NAMALWA (cell line): ENCODE data around the gene KCNA3.
A peak's percentile ranks its signal among the peaks of the same experiment; 100 is the strongest.

Source experiments
- DNase-seq: peaks from one replicate; pipeline ENCODE4 v3.0.0-alpha.2; 2015; ENCODE audit warnings: low spot score

The KCNA3 gene

GRCh38 chr1:110674337-110675059, at the start of gene KCNA3:
Gene KCNA3, minus strand, starts transcription at chr1:110674940. Its CDS starts 131 bp downstream, at chr1:110674809.
- DNase-seq = peak; percentile 67

DNA sequence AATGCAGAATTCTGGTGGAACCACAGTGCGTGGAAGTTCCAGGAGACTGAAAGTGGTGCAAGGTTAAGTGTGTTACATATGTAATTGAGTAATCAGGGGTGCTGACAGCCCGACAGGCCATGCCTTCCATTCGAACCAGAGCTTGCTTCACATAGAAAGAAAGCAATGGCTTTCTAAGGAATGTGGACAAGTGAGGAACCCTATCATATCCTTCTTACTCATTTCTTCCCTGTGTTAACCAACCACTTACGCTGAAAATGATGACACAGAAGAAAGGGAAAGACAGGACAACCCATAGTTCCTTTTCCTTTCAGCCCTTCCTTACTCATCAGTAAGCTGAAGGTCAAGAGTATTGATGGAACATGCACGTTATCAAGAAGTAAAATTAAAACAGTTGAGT, 48.1 kb upstream of the KCNA3 start:
- DNase-seq = no peak

DNA sequence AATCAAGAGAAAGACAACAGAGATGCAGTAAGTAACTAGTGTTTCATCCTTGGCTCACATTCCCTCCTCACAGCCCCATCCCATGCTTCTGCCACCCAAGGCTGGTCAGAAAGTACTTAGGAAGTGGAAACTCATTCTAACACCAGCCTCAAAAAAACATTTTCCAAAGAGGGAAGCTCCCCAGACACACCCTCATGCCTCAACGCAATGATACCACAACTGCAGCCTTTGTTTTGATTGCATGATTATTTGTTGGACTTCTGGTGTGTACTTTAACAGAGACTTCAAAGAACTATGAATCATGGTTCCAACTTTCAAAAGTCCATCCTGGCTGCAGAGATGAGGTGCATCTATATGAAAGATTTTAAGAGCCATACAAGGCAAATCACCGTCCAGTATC, 45.2 kb upstream of the KCNA3 start:
- no peak for DNase-seq

DNA sequence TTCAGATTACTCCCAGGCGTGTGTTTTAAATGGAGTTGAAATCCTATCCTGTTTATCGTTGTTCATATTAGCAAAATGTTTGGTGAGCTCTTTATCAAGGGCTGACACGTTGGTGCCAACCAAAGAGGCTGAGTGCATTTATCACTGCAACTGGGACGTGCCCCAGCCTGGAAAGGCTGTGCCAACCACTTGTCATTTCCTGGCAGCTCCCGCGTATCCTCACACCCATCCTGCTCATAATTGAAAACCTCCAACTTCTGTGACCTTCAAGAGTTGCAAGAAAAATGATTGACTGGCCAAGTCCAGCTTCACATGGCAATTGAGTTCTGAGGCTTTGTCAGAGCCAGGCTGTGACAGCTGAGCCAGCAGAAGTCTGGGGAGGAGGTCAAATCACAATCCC, 43.7 kb upstream of the KCNA3 start:
- no peak for DNase-seq

DNA sequence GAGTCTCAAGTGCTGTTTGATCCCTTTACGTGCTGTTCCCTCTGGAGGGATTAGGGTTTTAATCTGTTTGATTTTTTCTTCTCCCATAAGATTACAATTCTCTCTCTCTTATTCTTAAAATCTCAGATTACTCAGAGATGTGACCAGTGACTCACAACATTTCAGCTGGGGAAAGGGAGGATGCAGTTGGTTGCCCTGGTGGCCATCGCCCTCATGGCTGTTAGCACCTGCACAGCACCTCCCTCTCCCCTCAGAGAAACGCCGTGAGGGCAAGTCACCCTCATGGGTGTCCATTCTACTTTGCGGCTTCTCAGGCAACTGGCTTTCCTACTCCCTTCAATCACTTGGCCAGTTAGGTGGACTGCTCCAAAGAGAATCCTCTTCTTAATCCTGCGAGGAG, 42.4 kb upstream of the KCNA3 start:
- no peak for DNase-seq

- DNase-seq = no peak
Measured at GRCh38 chr1:110714374-110714995, 39.7 kb upstream of the KCNA3 start.

DNA sequence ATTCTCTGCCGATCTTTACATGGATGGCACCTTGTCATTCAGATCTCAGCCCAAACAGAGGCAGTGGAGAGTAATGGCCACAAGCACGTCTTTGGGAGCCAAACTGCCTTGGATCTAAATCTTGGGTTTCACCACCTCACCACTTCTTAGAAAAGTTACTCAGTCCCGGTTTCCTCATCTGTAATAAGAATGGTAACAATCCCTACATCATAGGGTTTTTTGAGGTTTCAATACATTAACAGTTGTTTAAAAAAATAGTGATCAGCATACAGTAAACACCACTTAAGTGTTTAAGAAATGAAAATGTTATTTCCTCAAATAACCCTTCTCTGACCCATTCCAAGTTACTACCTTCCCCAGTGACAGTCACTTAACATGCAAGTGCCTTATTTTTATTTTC, 38.5 kb upstream of the KCNA3 start:
- no peak for DNase-seq

DNA sequence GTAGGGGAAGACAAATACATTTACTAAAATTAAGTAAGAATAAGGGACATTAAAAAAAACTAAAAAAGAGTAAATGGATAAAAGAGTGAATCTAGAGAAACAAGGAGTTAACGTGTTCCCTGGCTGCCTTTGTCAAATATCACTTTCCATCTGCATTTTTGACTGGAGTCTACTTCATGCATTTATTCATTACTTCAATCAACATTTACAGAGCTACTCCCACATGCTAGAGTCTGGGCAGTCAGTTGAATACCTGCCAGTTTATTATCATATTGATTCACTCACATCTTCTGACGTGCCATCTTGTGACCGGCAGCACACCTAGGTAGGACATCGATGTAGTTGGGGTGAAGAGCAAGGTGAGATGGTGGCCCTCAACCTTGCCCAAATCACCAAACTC, 35.6 kb upstream of the KCNA3 start:
- DNase-seq = no peak

DNA sequence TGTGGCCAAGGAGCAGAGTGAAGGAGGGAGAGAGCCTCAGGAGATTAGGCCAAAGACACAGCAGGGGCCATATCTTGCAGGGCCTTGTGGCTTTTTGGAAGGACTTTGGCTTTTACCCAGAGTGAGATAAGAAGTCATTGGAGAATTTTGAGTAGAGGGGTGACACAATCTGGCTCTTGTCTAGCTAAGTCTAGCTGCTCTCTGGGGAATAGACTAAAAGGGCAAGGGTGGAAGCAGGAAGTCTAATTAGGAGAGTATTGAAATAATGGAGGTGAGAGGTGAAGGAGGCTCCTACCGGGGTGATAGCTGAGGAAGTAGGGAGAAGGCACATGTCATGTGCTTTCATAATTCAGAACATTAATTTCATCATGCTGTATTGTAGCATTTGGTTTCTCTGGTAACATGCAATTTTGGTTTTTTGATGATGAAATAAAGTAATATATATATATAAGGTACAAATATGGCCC, 34.3 kb upstream of the KCNA3 start:
- no peak for DNase-seq

DNA sequence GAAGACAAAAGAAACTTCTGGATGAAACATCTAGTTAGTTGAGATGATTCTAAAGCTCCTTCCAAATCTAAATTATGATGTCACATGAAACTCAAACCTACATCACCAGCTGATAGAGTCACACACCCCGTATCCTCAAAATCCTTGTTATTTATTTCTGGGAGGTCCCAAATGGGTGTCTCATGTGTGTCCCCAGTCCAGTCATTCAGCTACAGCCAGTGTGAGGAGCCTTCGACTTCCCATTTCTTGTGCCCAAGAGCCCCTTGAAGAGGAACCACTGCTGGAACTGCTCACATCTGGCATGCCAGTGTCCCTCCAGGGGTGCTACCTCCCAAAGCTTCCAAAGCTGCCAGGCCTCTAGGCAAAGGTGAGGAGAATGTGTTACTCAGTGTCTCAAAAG, 32.5 kb upstream of the KCNA3 start:
- DNase-seq = no peak

DNA sequence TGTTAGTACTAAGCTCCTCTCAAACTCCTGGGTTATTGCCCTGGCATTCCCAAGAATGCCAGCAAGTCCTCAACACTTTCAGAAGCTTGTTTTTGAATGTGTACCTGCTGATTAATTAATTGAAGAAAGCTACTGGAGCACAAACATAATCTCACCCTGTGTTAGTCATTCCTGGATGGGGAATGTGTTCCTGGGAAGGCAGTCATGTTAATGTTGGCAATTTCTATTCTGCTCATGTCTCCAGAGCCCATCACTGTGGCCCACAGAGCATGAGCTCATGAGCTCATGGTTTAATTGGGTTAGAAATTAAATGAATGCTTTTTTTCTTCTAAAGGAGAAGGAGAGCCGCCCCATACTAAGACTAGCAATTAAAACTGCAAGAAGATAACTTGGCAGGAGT, 31.9 kb upstream of the KCNA3 start:
- no peak for DNase-seq

DNA sequence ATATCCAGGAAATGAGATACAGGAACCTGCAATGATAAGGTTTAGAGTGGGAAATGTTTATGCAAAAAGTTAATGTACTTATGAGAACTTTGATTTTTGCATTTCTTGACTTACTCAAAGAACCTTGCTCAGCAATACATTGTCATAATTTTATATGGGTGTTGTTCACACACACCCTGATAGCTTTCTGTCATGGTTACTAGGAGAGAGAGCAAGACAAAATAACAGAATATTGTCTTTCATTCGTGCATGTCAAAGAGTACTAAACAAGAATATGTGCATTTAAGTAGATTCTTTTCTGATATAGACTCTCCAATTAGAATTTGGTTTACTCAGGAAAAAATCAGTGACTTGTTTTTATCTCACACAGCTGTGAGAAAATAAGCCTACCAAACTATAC, 27.5 kb upstream of the KCNA3 start:
- DNase-seq = no peak

DNA sequence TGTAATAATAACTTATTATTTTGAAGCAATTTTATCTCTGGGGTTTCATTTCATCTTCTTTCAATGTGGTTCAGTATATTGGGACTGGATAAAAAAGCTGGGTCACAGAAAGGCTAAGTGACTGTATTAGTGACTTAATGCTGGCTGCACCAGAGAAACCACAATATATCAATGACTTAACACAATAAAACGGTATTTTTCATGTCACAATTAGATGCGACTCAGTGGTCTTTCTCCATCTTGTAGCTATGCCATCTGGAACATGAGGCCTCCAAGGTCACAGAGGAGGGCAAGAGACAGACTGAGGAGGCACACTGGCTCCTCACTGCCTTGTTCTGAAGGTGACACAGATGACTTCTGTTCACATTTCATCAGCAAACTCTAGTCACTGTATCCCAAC, 26.0 kb upstream of the KCNA3 start:
- DNase-seq = no peak

GRCh38 chr1:110697606-110698005, 22.9 kb upstream of the KCNA3 start:
- no peak for DNase-seq

DNA sequence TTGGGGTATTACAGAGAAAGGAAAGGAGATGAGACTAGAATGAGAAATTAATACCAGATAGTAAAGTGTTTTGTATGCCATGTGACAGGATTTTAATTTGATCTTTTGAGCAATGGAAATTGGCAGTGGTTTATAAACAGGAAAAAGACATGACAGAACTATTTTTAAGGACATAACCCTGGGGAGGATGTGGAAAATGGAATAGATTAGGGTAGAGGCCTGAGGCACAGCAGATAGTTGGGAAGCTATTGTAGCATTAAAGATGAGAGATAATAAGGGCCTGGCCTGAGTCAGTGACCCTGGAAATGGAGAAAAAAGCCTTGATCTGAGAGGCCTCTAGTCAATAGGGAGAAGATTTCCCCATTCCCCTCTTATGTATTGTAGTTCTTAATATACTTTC, 22.1 kb upstream of the KCNA3 start:
- no peak for DNase-seq

DNA sequence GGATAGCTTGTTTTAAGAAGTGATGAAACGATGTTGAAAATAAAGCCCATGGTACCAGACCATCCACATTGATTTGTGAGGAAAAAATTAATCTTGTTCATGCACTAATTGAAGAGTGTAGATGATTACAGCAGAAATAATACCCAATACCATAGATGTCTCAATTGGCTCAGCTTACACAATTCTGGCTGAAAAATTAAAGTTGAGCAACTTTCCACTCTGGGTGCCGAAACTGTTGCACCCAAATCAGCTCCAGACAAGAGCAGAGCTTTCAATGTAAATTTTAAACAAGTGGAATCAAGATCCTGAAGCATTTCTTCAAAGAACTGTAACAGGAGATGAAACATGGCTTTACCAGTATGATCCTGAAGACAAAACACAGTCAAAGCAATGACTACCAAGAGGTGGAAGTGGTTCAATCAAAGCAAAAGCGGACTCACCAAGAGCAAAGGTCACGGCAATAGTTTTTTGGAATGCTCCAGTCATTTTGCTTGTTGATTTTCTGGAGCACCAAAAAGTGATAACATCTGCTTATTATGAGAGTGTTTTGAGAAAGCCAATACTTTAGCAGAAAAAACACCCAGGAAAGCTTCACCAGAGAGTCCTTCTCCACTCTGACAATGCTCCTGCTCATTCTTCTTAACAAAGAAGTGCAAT, 16.1 kb upstream of the KCNA3 start:
- DNase-seq = no peak

- no peak for DNase-seq
Measured at GRCh38 chr1:110689868-110690267, 15.1 kb upstream of the KCNA3 start.

DNA sequence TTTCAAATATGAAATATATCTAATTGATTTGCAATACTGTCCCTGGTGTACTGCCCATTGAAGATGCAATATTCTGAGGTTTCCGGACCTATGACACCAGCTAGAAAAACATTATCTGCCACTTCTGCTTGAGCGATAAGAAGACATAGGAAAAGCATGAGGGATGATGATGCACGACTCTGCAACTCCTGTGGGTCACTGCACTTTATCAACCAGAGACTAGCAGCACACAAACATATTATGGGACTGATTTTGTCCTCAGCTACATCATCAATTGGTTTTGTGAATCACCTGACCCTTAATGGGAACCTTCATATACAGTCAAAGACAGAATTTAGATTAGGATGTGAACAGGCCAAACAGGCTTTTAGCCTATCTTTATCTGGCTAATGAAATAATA, 13.8 kb upstream of the KCNA3 start:
- DNase-seq = no peak

DNA sequence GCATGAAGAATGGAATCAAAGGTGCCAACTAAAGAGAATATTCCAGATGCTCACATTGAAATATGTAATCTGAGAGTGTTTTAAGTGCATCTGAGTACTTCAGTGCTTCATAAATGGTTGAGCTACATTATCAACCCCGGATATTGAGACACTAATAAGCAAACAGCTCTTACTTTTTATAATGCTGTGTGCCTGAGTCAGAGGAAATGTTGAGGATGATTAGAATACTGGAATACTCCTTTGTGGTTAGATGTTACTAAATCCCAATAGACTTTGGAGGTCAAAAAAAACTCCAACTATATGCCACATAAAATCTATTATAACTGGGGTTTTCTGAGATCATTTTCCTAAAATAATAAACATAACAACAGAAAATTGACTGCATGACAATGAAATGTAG, 12.5 kb upstream of the KCNA3 start:
- no peak for DNase-seq

DNA sequence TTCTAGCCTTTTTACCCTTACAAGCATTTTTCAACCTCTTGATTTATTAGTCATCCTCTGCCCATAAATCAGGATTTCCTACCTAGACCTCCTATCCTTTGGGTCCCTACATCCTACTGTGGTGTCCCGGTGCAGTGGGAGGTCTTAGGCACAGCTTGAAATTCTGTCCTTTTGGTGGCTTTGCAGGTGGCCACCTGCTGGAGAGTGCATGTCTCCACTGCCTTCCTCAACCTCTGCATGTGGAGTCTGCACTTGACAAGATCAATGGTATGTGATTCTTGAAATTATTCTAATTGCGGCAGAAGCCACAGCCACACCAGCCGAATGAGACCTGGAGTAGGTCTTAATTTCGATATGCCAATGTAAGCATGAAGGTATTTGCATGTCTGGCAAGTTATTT, 11.4 kb upstream of the KCNA3 start:
- DNase-seq = no peak

DNA sequence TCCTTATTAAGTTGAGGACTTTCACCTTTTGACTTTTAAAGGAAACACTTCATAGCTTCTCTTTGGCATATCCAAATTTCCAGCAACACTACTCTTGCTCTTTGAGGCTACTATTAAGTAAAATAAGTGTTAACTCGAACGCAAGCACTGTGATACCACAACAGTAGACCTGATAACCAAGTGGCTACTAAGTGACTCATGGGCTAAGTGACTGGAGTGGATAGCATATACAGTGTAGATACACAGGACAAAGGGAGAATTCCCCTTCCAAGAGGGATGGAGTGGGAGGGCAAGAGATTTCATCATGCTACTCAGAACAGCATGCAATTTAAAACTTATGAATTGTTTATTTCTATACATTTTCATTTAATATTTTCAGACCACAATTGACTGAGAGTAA, 9.8 kb upstream of the KCNA3 start:
- DNase-seq = no peak

GRCh38 chr1:110682898-110683297, 8.2 kb upstream of the KCNA3 start:
- DNase-seq = no peak

DNA sequence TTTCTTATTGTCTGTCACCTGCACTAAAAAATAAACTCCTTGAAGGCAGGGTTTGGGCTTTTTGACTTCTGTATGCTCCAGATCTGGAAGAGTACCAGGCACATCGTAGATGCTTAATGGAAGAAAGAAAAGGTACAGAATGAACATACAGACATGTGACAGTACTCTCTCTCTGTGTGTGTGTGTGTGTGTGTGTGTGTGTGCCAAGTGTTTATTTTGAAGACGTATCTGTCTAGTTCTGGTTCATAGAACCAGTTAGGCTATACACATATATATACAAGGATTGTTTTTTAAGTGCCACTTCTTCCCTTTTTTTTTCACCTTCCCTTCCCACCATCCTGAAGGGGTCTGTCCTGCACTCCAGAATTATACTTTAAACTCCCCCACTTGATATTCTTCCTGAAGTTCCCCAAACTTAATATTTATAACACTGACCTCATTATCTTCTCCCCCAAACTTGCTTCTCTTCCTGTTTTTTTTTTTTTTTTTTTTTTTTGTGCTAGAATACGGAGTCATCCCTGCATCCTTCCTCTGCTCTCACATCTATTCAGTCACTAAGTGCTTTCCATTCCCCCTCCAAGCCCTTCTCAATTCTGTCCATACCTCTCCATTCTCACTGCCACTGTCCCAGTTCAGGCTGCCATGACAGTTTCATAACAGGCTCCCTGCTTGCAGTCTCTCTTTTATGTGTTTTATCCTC, 5.4 kb upstream of the KCNA3 start:
- no peak for DNase-seq
